Kidney tubule cell (primary cell): ENCODE measurements around the gene CDCP2.
"Not testable (repeated sequence)": the region's sequence is repeated elsewhere in the genome, so short reads cannot be mapped to it uniquely, and the experiment has no call there.

Experiments used
- DNase-seq: peaks from one replicate; pipeline ENCODE4 v3.0.0-alpha.2; 2018; ENCODE audit warnings: low spot score

The CDCP2 gene

GRCh38 chr1:54115520-54115919, 37.3 kb downstream of the CDCP2 start:
- DNase-seq, result no peak

- no peak for DNase-seq
These were observed 37.8 kb downstream of the CDCP2 start for GRCh38 chr1:54114955-54115354.

- no peak for DNase-seq
These were observed 38.8 kb downstream of the CDCP2 start for GRCh38 chr1:54114001-54114400.

- DNase-seq, result no peak
These were observed 40.0 kb downstream of the CDCP2 start for GRCh38 chr1:54112705-54113368.

GRCh38 chr1:54112027-54112426, 40.8 kb downstream of the CDCP2 start:
- DNase-seq, result no peak

GRCh38 chr1:54111624-54112023, 41.2 kb downstream of the CDCP2 start:
- no peak for DNase-seq

- no peak for DNase-seq
These were observed 41.8 kb downstream of the CDCP2 start for GRCh38 chr1:54110996-54111395.

GRCh38 chr1:54109129-54110090, 43.4 kb downstream of the CDCP2 start:
- DNase-seq, result no peak

GRCh38 chr1:54108156-54108555, 44.6 kb downstream of the CDCP2 start:
- no peak for DNase-seq

GRCh38 chr1:54107131-54107530, 45.7 kb downstream of the CDCP2 start:
- DNase-seq, result peak; percentile 11

GRCh38 chr1:54105736-54106269, 47.0 kb downstream of the CDCP2 start:
- no peak for DNase-seq

GRCh38 chr1:54105080-54105479, 47.7 kb downstream of the CDCP2 start:
- DNase-seq, result no peak

- not testable (repeated sequence) for DNase-seq
These were observed 48.2 kb downstream of the CDCP2 start for GRCh38 chr1:54104613-54105012.

GRCh38 chr1:54103414-54103813, 49.4 kb downstream of the CDCP2 start:
- no peak for DNase-seq

- no peak for DNase-seq
These were observed 52.3 kb downstream of the CDCP2 start for GRCh38 chr1:54100500-54100899.

GRCh38 chr1:54099061-54099610, 53.7 kb downstream of the CDCP2 start:
- no peak for DNase-seq

GRCh38 chr1:54096877-54097240, 55.9 kb downstream of the CDCP2 start:
- DNase-seq, result no peak

- no peak for DNase-seq
These were observed 56.4 kb downstream of the CDCP2 start for GRCh38 chr1:54096227-54096876.

GRCh38 chr1:54095546-54096226, 57.1 kb downstream of the CDCP2 start:
- no peak for DNase-seq

GRCh38 chr1:54094730-54095105, 58.1 kb downstream of the CDCP2 start:
- DNase-seq, result not testable (repeated sequence)

GRCh38 chr1:54094001-54094729, 58.6 kb downstream of the CDCP2 start:
- DNase-seq, result no peak
